ENCODE measurements around the gene CFAP77. TPM values are rescaled to one million over a fixed set of nuclear protein-coding genes. Genes with fewer than 3 reads are reported as not detected.

CFAP77 gene
- total RNA-seq, 2 donors from 2014 or later, result 2.4 TPM; not detected in 1

GRCh38 chr9:132497731-132498130, 87.7 kb downstream of the CFAP77 start:
- no peaks in the 10 kb centered on the region for H3K36me3 ChIP-seq
- H3K4me3 ChIP-seq, result no peak overlapping the region
- no peak overlapping the region for H3K27ac ChIP-seq
- H3K4me1 ChIP-seq (replicated peaks), result no peaks in the 10 kb centered on the region
- no peak for DNase-seq (ENCODE audit: low spot score)
- H3K27me3 ChIP-seq (replicated peaks; ENCODE audit: insufficient read depth), result peaks cover 7% of the 10 kb centered on the region
- H3K9me3 ChIP-seq, result no peaks in the 10 kb centered on the region
- TF ChIP-seq POLR2A (IDR thresholded peaks at IDR 0.05), result no peak
- WGBS, result 86% methylated on average over 16 of the region's 16 CpGs
- intact Hi-C loops (cut with DNase I), result no loop called here

GRCh38 chr9:132498531-132499210, 88.7 kb downstream of the CFAP77 start:
- DNase-seq (ENCODE audit: low spot score), result no peak
- H3K9me3 ChIP-seq, result no peaks in the 10 kb centered on the region
- intact Hi-C loops (cut with DNase I), result no loop called here
- peaks cover 7% of the 10 kb centered on the region for H3K27me3 ChIP-seq (replicated peaks; ENCODE audit: insufficient read depth)
- TF ChIP-seq POLR2AphosphoS5 (IDR thresholded peaks at IDR 0.05) (no peak), CTCF (IDR thresholded peaks at IDR 0.05) (no peak), POLR2A (IDR thresholded peaks at IDR 0.05) (no peak)
- no peak overlapping the region for H3K27ac ChIP-seq
- no peaks in the 10 kb centered on the region for H3K36me3 ChIP-seq
- 43% methylated on average over 20 of the region's 20 CpGs for WGBS
- H3K4me3 ChIP-seq, result no peak overlapping the region
- H3K4me1 ChIP-seq (replicated peaks), result no peaks in the 10 kb centered on the region

GRCh38 chr9:132499251-132499650, 89.2 kb downstream of the CFAP77 start:
- TF ChIP-seq POLR2A (IDR thresholded peaks at IDR 0.05) (no peak), CTCF (IDR thresholded peaks at IDR 0.05) (no peak)
- Histone ChIP-seq H3K4me1 (replicated peaks) (no peaks in the 10 kb centered on the region), H3K27me3 (replicated peaks; ENCODE audit: insufficient read depth) (peaks cover 7% of the 10 kb centered on the region), H3K4me3 (no peak overlapping the region), H3K27ac (no peak overlapping the region), H3K9me3 (no peaks in the 10 kb centered on the region), H3K36me3 (no peaks in the 10 kb centered on the region)
- WGBS, result 82% methylated on average over 23 of the region's 23 CpGs
- DNase-seq (ENCODE audit: low spot score), result no peak
- intact Hi-C loops (cut with DNase I), result no loop called here

- no peak overlapping the region for H3K27ac ChIP-seq
- DNase-seq (ENCODE audit: low spot score), result no peak
- H3K27me3 ChIP-seq (replicated peaks; ENCODE audit: insufficient read depth), result peaks cover 7% of the 10 kb centered on the region
- TF ChIP-seq POLR2AphosphoS5 (IDR thresholded peaks at IDR 0.05) (no peak), CTCF (IDR thresholded peaks at IDR 0.05) (no peak), POLR2A (IDR thresholded peaks at IDR 0.05) (no peak)
- no peak overlapping the region for H3K4me3 ChIP-seq
- H3K4me1 ChIP-seq (replicated peaks), result no peaks in the 10 kb centered on the region
- intact Hi-C loops (cut with DNase I), result no loop called here
- H3K36me3 ChIP-seq, result no peaks in the 10 kb centered on the region
- no peaks in the 10 kb centered on the region for H3K9me3 ChIP-seq
- WGBS, result 88% methylated on average over 7 of the region's 7 CpGs
Observed at GRCh38 chr9:132500193-132500592, 90.2 kb downstream of the CFAP77 start.

GRCh38 chr9:132502480-132502879, 92.5 kb downstream of the CFAP77 start:
- no peak overlapping the region for H3K27ac ChIP-seq
- H3K27me3 ChIP-seq (replicated peaks; ENCODE audit: insufficient read depth), result peaks cover 5% of the 10 kb centered on the region
- no peak for TF ChIP-seq CTCF (IDR thresholded peaks at IDR 0.05)
- TF ChIP-seq POLR2AphosphoS5 (IDR thresholded peaks at IDR 0.05), result no peak
- TF ChIP-seq POLR2A (IDR thresholded peaks at IDR 0.05), result no peak
- no peaks in the 10 kb centered on the region for H3K4me1 ChIP-seq (replicated peaks)
- no peaks in the 10 kb centered on the region for H3K9me3 ChIP-seq
- 92% methylated on average over 12 of the region's 12 CpGs for WGBS
- no peak for DNase-seq (ENCODE audit: low spot score)
- H3K4me3 ChIP-seq, result no peak overlapping the region
- intact Hi-C loops (cut with DNase I), result no loop called here
- H3K36me3 ChIP-seq, result no peaks in the 10 kb centered on the region

Measured in prostate gland (tissue), 2 donors.